Hepatocyte (in vitro differentiated cells): ENCODE results near the gene RACGAP1. TPM values are rescaled to one million over a fixed set of nuclear protein-coding genes. Genes with fewer than 3 reads are reported as not detected.

ENCODE experiments used
- DNase-seq: peaks from one replicate; pipeline ENCODE4 v3.0.0-alpha.2; 2016; ENCODE audit warnings: low spot score
- H2AFZ ChIP-seq: fragments of 200-600 bp; sonication (generic); 2 replicates; pipeline ENCODE4 v1.6.0; 2016; ENCODE audit warnings: antibody characterized with exemption, mild to moderate bottlenecking
- H3K27ac ChIP-seq: fragments of 200-600 bp; sonication (generic); 2 replicates; pipeline ENCODE4 v1.5.1; 2016; ENCODE audit warnings: mild to moderate bottlenecking
- H3K27me3 ChIP-seq: fragments of 200-600 bp; sonication (generic); 2 replicates; pipeline ENCODE4 v1.6.1; 2016
- H3K36me3 ChIP-seq: fragments of 200-600 bp; sonication (generic); replicated peaks from 2 replicates; pipeline ENCODE4 v1.5.1; 2016; ENCODE audit warnings: low read depth; ENCODE audit not compliant: insufficient read depth
- H3K4me1 ChIP-seq: fragments of 200-600 bp; sonication (generic); 2 replicates; pipeline ENCODE4 v1.5.1; 2016; ENCODE audit warnings: mild to moderate bottlenecking, moderate library complexity; ENCODE audit not compliant: insufficient read depth
- H3K4me2 ChIP-seq: fragments of 200-600 bp; sonication (generic); 2 replicates; pipeline ENCODE4 v1.6.0; 2016
- H3K4me3 ChIP-seq: fragments of 200-600 bp; sonication (generic); 2 replicates; pipeline ENCODE4 v1.5.1; 2016; ENCODE audit warnings: mild to moderate bottlenecking
- H3K79me2 ChIP-seq: fragments of 200-600 bp; sonication (generic); 2 replicates; pipeline ENCODE4 v1.6.0; 2017; ENCODE audit warnings: mild to moderate bottlenecking
- H3K9me2 ChIP-seq: fragments of 200-600 bp; sonication (generic); replicated peaks from 2 replicates; pipeline ENCODE4 v1.6.0; 2017; ENCODE audit warnings: mild to moderate bottlenecking; ENCODE audit not compliant: insufficient read depth
- H3K9me3 ChIP-seq: fragments of 200-600 bp; sonication (generic); 2 replicates; pipeline ENCODE4 v1.5.1; 2016; ENCODE audit warnings: low read depth, mild to moderate bottlenecking
- H4K20me1 ChIP-seq: fragments of 200-600 bp; sonication (generic); 2 replicates; pipeline ENCODE4 v1.6.0; 2016; ENCODE audit warnings: mild to moderate bottlenecking; ENCODE audit not compliant: insufficient read depth, poor library complexity, severe bottlenecking
- CTCF ChIP-seq: fragments of 200-600 bp; sonication (generic); IDR thresholded peaks from 2 replicates; pipeline ENCODE4 v1.5.1; 2016; ENCODE audit warnings: antibody characterized with exemption, mild to moderate bottlenecking; ENCODE audit not compliant: poor library complexity
- EZH2 ChIP-seq: fragments of 200-600 bp; sonication (generic); IDR thresholded peaks from 2 replicates; pipeline ENCODE4 v1.6.1; 2016; ENCODE audit warnings: antibody characterized with exemption, mild to moderate bottlenecking, borderline replicate concordance
- EZH2phosphoT487 ChIP-seq: fragments of 200-600 bp; sonication (generic); IDR thresholded peaks from one replicate; pipeline ENCODE4 v1.6.1; 2018; ENCODE audit warnings: antibody characterized with exemption, mild to moderate bottlenecking, low read depth, moderate library complexity; ENCODE audit not compliant: unreplicated experiment, severe bottlenecking
- WGBS: methylation state at CpG from one replicate; pipeline ENCODE4 v1.1.6; 2016; ENCODE audit warnings: low lambda C conversion rate; ENCODE audit errors: missing lambda C conversion rate; 5-methylcytosine and 5-hydroxymethylcytosine counted together
- polyA plus RNA-seq: library from polyadenylated mRNA; unstranded; fragments of >200 nt; fragmentation: Nextera tagmentation; extraction: Ambion mirVana; gene quantifications from 2 replicates; pipeline ENCODE4 v1.2.1, GENCODE V29; 2016
- total RNA-seq: library from RNA; depleted of rRNA; stranded (reverse); fragments of >200 nt; gene quantifications from 2 replicates; pipeline ENCODE4 v1.2.3, GENCODE V29; 2014

Gene RACGAP1
- total and polyA plus RNA-seq, 2 experiments from 2014 or later: 17.3 to 22.1 TPM

- peaks cover 4% of the 10 kb centered on the region for H3K4me1 ChIP-seq
- 92% methylated on average over 2 of the region's 2 CpGs for WGBS
- H3K9me3 ChIP-seq: no peaks in the 10 kb centered on the region
- H2AFZ ChIP-seq: no peak overlapping the region
- no peaks in the 10 kb centered on the region for H3K9me2 ChIP-seq
- H3K4me3 ChIP-seq: no peak overlapping the region
- H3K4me2 ChIP-seq: no peak overlapping the region
- TF ChIP-seq EZH2: no peak
- no peak for TF ChIP-seq CTCF
- no peak for TF ChIP-seq EZH2phosphoT487
- no peaks in the 10 kb centered on the region for H3K27me3 ChIP-seq
- H3K27ac ChIP-seq: no peak overlapping the region
- no peaks in the 10 kb centered on the region for H3K36me3 ChIP-seq
- H4K20me1 ChIP-seq: no peaks in the 10 kb centered on the region
- DNase-seq: no peak
- H3K79me2 ChIP-seq: peaks cover 47% of the 10 kb centered on the region
Observed at GRCh38 chr12:50013361-50014147, 11.7 kb downstream of the RACGAP1 start.

DNA sequence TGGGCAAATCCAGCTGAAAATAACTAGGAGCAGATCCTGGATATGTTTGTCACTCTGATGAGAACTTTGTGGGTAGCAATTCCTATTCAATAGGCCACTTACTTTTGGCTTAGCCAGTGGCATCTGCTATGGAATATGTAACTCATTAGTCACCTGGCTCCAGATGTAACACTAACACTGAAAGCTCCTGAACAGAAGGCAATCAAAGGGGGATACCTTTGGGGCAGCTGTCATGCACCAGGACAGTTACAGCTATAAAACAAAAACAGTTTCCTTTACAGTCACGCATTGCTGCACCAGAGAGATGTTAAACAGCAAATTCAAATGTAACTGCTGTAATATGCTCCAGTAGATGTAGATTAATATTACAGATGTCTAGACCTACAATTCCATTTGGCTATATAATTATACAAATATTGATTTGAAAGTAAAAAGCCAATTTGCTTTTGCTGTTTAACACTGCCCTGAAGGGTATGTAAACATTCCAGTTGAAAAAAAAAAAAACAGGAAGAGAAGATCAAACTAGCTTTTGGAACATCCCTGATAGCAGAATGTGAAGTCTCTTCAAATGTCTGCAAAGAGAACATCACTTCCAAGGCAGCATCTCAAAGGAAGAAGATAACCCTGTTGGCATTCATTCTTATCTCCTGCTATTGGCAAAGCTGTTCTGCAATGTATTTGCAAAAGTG, 18.4 kb downstream of the RACGAP1 start:
- no peak for TF ChIP-seq EZH2
- TF ChIP-seq EZH2phosphoT487: no peak
- TF ChIP-seq CTCF: no peak
- H3K27ac ChIP-seq: no peak overlapping the region
- H3K4me3 ChIP-seq: no peak overlapping the region
- no peaks in the 10 kb centered on the region for H3K27me3 ChIP-seq
- peaks cover 20% of the 10 kb centered on the region for H3K79me2 ChIP-seq
- no peaks in the 10 kb centered on the region for H4K20me1 ChIP-seq
- WGBS: 74% methylated on average over 1 of the region's 1 CpG
- no peaks in the 10 kb centered on the region for H3K9me2 ChIP-seq
- no peak for DNase-seq
- no peak overlapping the region for H3K4me2 ChIP-seq
- peaks cover 10% of the 10 kb centered on the region for H3K4me1 ChIP-seq
- H3K36me3 ChIP-seq: no peaks in the 10 kb centered on the region
- H2AFZ ChIP-seq: no peak overlapping the region
- no peaks in the 10 kb centered on the region for H3K9me3 ChIP-seq

DNA sequence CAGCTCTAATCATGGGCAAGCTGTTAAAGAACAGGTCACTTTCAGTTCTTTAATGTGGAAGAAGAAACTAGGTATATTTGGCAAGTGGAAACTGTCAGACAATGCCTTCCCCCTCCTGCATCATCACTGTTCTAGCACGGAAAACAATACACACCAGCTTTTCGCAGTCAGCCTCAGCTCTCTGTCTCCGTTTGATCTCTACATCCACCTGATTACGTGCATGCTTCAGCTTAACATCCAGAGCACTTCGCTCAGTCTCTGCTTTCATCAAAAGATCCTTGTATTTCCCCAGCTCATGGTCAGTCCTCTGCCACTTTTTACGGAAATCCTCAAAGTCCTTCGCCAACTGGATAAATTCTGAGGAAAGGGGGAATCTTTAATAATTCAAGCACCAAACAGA, 19.0 kb downstream of the RACGAP1 start:
- peaks cover 20% of the 10 kb centered on the region for H3K79me2 ChIP-seq

More for the DNA sequence above, 19.0 kb downstream of the RACGAP1 start:
- DNase-seq: no peak
- no peaks in the 10 kb centered on the region for H3K36me3 ChIP-seq
- TF ChIP-seq EZH2 (no peak), CTCF (no peak), EZH2phosphoT487 (no peak)
- H3K27ac ChIP-seq: no peak overlapping the region
- no peaks in the 10 kb centered on the region for H3K27me3 ChIP-seq
- no peak overlapping the region for H2AFZ ChIP-seq
- H3K4me1 ChIP-seq: peaks cover 10% of the 10 kb centered on the region
- no peaks in the 10 kb centered on the region for H3K9me3 ChIP-seq
- no peaks in the 10 kb centered on the region for H4K20me1 ChIP-seq
- WGBS: 88% methylated on average over 7 of the region's 7 CpGs
- no peaks in the 10 kb centered on the region for H3K9me2 ChIP-seq
- no peak overlapping the region for H3K4me2 ChIP-seq
- no peak overlapping the region for H3K4me3 ChIP-seq
